Esophagus squamous epithelium (tissue), 4 donors: ENCODE data around the gene EPB41L2.

Experiments
- CTCF ChIP-seq, 6 experiments: fragments of 450-650 bp in 4 of 6; fragments of 200-600 bp in 2 of 6; sonication (generic) in 2 of 6; IDR thresholded peaks; one replicate each; pipeline ENCODE4 v1.5.1; 2016 to 2019; ENCODE audit warnings: antibody characterized with exemption in 6 of 6, mild to moderate bottlenecking in 4 of 6, moderate library complexity in 4 of 6
- POLR2A ChIP-seq, 4 donors: fragments of 450-650 bp; IDR thresholded peaks; one replicate each; pipeline ENCODE4 v1.6.1; 2017; ENCODE audit warnings: antibody characterized with exemption in 4 of 4, mild to moderate bottlenecking in 4 of 4, moderate library complexity in 3 of 4

GRCh38 chr6:130890521-130890971 is 172.5 kb downstream of the EPB41L2 start:
- TF ChIP-seq CTCF (IDR thresholded peaks at IDR 0.05) (no peak), POLR2A (IDR thresholded peaks at IDR 0.05) (no peak)
